ENCODE measurements around the gene LMNA. TPM values are rescaled to one million over a fixed set of nuclear protein-coding genes. Genes with fewer than 3 reads are reported as not detected.

LMNA gene
- total RNA-seq, 1 donor from 2014 or later: 20.5 TPM

- no peak overlapping the region for H3K27ac ChIP-seq
- peaks cover 12% of the 10 kb centered on the region for H3K36me3 Mint-ChIP-seq
- no peak overlapping the region for H3K9ac ChIP-seq
- no peak overlapping the region for H3K4me3 Mint-ChIP-seq
- H4K20me1 ChIP-seq (ENCODE audit: low read depth): peaks cover 100% of the 10 kb centered on the region
- peaks cover 54% of the 10 kb centered on the region for H3K4me1 Mint-ChIP-seq
- H3K27ac Mint-ChIP-seq: no peak overlapping the region
- peaks cover 12% of the 10 kb centered on the region for H3K27me3 Mint-ChIP-seq (ENCODE audit: insufficient read depth, low read depth)
- no peaks in the 10 kb centered on the region for H3K9me3 Mint-ChIP-seq
- TF ChIP-seq CTCF (IDR thresholded peaks at IDR 0.05): no peak
- TF ChIP-seq EZH2 (IDR thresholded peaks at IDR 0.05): no peak
- no peak for TF ChIP-seq EZH2phosphoT487 (IDR thresholded peaks at IDR 0.05)
- no peaks in the 10 kb centered on the region for H3K9me3 ChIP-seq (ENCODE audit: low read depth)
- no peak overlapping the region for H3K4me2 ChIP-seq
- DNase-seq (ENCODE audit: low spot score): no peak
- no peak overlapping the region for H2AFZ ChIP-seq (replicated peaks)
- peaks cover 32% of the 10 kb centered on the region for H3K79me2 ChIP-seq (ENCODE audit: low read depth)
- H3K27me3 ChIP-seq: peaks cover 19% of the 10 kb centered on the region
- no peaks in the 10 kb centered on the region for H3K36me3 ChIP-seq
- H3K4me3 ChIP-seq: no peak overlapping the region
- H3K4me1 ChIP-seq: peaks cover 26% of the 10 kb centered on the region
- H3F3A ChIP-seq (ENCODE audit: low read depth): peaks cover 24% of the 10 kb centered on the region
These were observed 3.1 kb downstream of the LMNA start for GRCh38 chr1:156117414-156118176.

- H3K4me3 ChIP-seq: no peak overlapping the region
- H3K4me1 ChIP-seq: peaks cover 34% of the 10 kb centered on the region
- H3K4me2 ChIP-seq: no peak overlapping the region
- no peaks in the 10 kb centered on the region for H3K9me3 ChIP-seq (ENCODE audit: low read depth)
- no peak overlapping the region for H3K27ac Mint-ChIP-seq
- H3K4me1 Mint-ChIP-seq: peaks cover 55% of the 10 kb centered on the region
- H4K20me1 ChIP-seq (ENCODE audit: low read depth): peaks cover 100% of the 10 kb centered on the region
- no peak for DNase-seq (ENCODE audit: low spot score)
- no peak overlapping the region for H3K27ac ChIP-seq
- H3K36me3 ChIP-seq: no peaks in the 10 kb centered on the region
- peaks cover 12% of the 10 kb centered on the region for H3K36me3 Mint-ChIP-seq
- no peak overlapping the region for H2AFZ ChIP-seq (replicated peaks)
- no peak overlapping the region for H3K9ac ChIP-seq
- H3F3A ChIP-seq (ENCODE audit: low read depth): peaks cover 28% of the 10 kb centered on the region
- H3K27me3 ChIP-seq: peaks cover 19% of the 10 kb centered on the region
- H3K27me3 Mint-ChIP-seq (ENCODE audit: insufficient read depth, low read depth): peaks cover 7% of the 10 kb centered on the region
- peaks cover 32% of the 10 kb centered on the region for H3K79me2 ChIP-seq (ENCODE audit: low read depth)
- H3K9me3 Mint-ChIP-seq: no peaks in the 10 kb centered on the region
- H3K4me3 Mint-ChIP-seq: peak overlapping the region; percentile 27
- TF ChIP-seq CTCF (IDR thresholded peaks at IDR 0.05) (no peak), EZH2 (IDR thresholded peaks at IDR 0.05) (no peak), EZH2phosphoT487 (IDR thresholded peaks at IDR 0.05) (no peak)
These were observed 3.8 kb downstream of the LMNA start for GRCh38 chr1:156118177-156118868.

- H3K9me3 ChIP-seq (ENCODE audit: low read depth): no peaks in the 10 kb centered on the region
- H4K20me1 ChIP-seq (ENCODE audit: low read depth): peaks cover 100% of the 10 kb centered on the region
- no peak overlapping the region for H3K4me3 ChIP-seq
- no peak overlapping the region for H3K4me2 ChIP-seq
- TF ChIP-seq EZH2 (IDR thresholded peaks at IDR 0.05) (no peak), CTCF (IDR thresholded peaks at IDR 0.05) (no peak), EZH2phosphoT487 (IDR thresholded peaks at IDR 0.05) (no peak)
- H3K27me3 Mint-ChIP-seq (ENCODE audit: insufficient read depth, low read depth): peaks cover 9% of the 10 kb centered on the region
- H3K4me1 Mint-ChIP-seq: peaks cover 51% of the 10 kb centered on the region
- H2AFZ ChIP-seq (replicated peaks): no peak overlapping the region
- no peak overlapping the region for H3K27ac ChIP-seq
- H3K4me1 ChIP-seq: peaks cover 35% of the 10 kb centered on the region
- H3K4me3 Mint-ChIP-seq: no peak overlapping the region
- H3K79me2 ChIP-seq (ENCODE audit: low read depth): peaks cover 36% of the 10 kb centered on the region
- H3K27ac Mint-ChIP-seq: peak overlapping the region; percentile 66
- DNase-seq (ENCODE audit: low spot score): no peak
- H3K9me3 Mint-ChIP-seq: no peaks in the 10 kb centered on the region
- H3K27me3 ChIP-seq: peaks cover 13% of the 10 kb centered on the region
- peaks cover 12% of the 10 kb centered on the region for H3K36me3 Mint-ChIP-seq
- H3F3A ChIP-seq (ENCODE audit: low read depth): peaks cover 34% of the 10 kb centered on the region
- H3K36me3 ChIP-seq: no peaks in the 10 kb centered on the region
- H3K9ac ChIP-seq: no peak overlapping the region
These were observed 5.1 kb downstream of the LMNA start for GRCh38 chr1:156119503-156120209.
